Liver (tissue), 9 donors: ENCODE data around the gene NFATC2. TPM values are rescaled to one million over a fixed set of nuclear protein-coding genes. Genes with fewer than 3 reads are reported as not detected.

ENCODE experiments used
- DNase-seq: peaks from one replicate; pipeline ENCODE4 v3.0.0-alpha.2; 2017; ENCODE audit warnings: low spot score
- H3K27ac ChIP-seq, 2 donors: one replicate each; pipeline ENCODE4 v1.7.0; 2013; ENCODE audit warnings: inconsistent platforms in 2 of 2, low read length in 2 of 2, control low read depth in 1 of 2, low read depth in 1 of 2, mild to moderate bottlenecking in 1 of 2
- H3K27me3 ChIP-seq, 4 donors: one replicate each; pipeline versions ENCODE4 v1.6.1 to v1.7.0; 2013; ENCODE audit warnings: low read length in 3 of 4, inconsistent platforms in 1 of 4, mild to moderate bottlenecking in 1 of 4, moderate library complexity in 1 of 4; ENCODE audit not compliant: control insufficient read depth in 4 of 4, insufficient read depth in 4 of 4
- H3K36me3 ChIP-seq, 4 donors: one replicate each; pipeline versions ENCODE4 v1.6.1 to v1.7.0; 2013; ENCODE audit warnings: low read length in 3 of 4, mild to moderate bottlenecking in 3 of 4, low read depth in 1 of 4, moderate library complexity in 1 of 4; ENCODE audit not compliant: control insufficient read depth in 4 of 4, insufficient read depth in 3 of 4
- H3K4me1 ChIP-seq, 4 donors: one replicate each; pipeline versions ENCODE4 v1.6.1 to v1.7.0; 2013; ENCODE audit warnings: low read length in 3 of 4, mild to moderate bottlenecking in 3 of 4, moderate library complexity in 1 of 4; ENCODE audit not compliant: control insufficient read depth in 4 of 4, insufficient read depth in 4 of 4
- H3K4me3 ChIP-seq, 3 donors: one replicate each; pipeline versions ENCODE4 v1.6.1 to v1.7.0; 2013; ENCODE audit warnings: low read length in 3 of 3, control low read depth in 1 of 3, low read depth in 1 of 3, mild to moderate bottlenecking in 1 of 3
- H3K9ac ChIP-seq, 2 donors: one replicate each; pipeline ENCODE4 v1.7.0; 2013; ENCODE audit warnings: low read length in 2 of 2, mild to moderate bottlenecking in 2 of 2, moderate library complexity in 2 of 2, control low read depth in 1 of 2, low read depth in 1 of 2
- H3K9me3 ChIP-seq, 4 donors: one replicate each; pipeline versions ENCODE4 v1.6.1 to v1.7.0; 2013; ENCODE audit warnings: low read length in 3 of 4; ENCODE audit not compliant: control insufficient read depth in 4 of 4
- EGR1 ChIP-seq, 2 donors: IDR thresholded peaks; 2 replicates each; pipeline ENCODE4 v1.6.1; 2016 to 2018; ENCODE audit warnings: antibody characterized with exemption in 2 of 2, low read depth in 2 of 2
- FOXA1 ChIP-seq: IDR thresholded peaks from 2 replicates; pipeline ENCODE4 v1.6.1; 2016; ENCODE audit warnings: antibody characterized with exemption
- FOXA2 ChIP-seq: IDR thresholded peaks from 2 replicates; pipeline ENCODE4 v1.6.1; 2016; ENCODE audit warnings: antibody characterized with exemption
- GABPA ChIP-seq, 2 donors: IDR thresholded peaks in 1 of 2; conservative IDR thresholded peaks in 1 of 2; 2 replicates each; pipeline ENCODE4 v1.6.1; 2016; ENCODE audit warnings: antibody characterized with exemption in 2 of 2, mild to moderate bottlenecking in 1 of 2, moderate library complexity in 1 of 2
- HNF4G ChIP-seq: IDR thresholded peaks from 2 replicates; pipeline ENCODE4 v1.6.1; 2016; ENCODE audit warnings: antibody characterized with exemption
- JUND ChIP-seq, 2 donors: IDR thresholded peaks; 2 replicates each; pipeline ENCODE4 v1.6.1; 2016; ENCODE audit warnings: antibody characterized with exemption in 2 of 2
- RAD21 ChIP-seq, 2 donors: IDR thresholded peaks; 2 replicates each; pipeline ENCODE4 v1.6.1; 2016; ENCODE audit warnings: antibody characterized with exemption in 2 of 2, mild to moderate bottlenecking in 2 of 2
- REST ChIP-seq: IDR thresholded peaks from 2 replicates; pipeline ENCODE4 v1.6.1; 2016; ENCODE audit warnings: antibody characterized with exemption, mild to moderate bottlenecking
- RXRA ChIP-seq, 2 donors: IDR thresholded peaks; 2 replicates each; pipeline ENCODE4 v1.6.1; 2017 to 2018; ENCODE audit warnings: antibody characterized with exemption in 2 of 2, mild to moderate bottlenecking in 1 of 2
- SP1 ChIP-seq: IDR thresholded peaks from 2 replicates; pipeline ENCODE4 v1.6.1; 2018; ENCODE audit warnings: antibody characterized with exemption, mild to moderate bottlenecking
- TAF1 ChIP-seq: conservative IDR thresholded peaks from 2 replicates; pipeline ENCODE4 v1.6.1; 2016; ENCODE audit warnings: antibody characterized with exemption, mild to moderate bottlenecking
- ZBTB33 ChIP-seq: IDR thresholded peaks from 2 replicates; pipeline ENCODE4 v1.6.1; 2016; ENCODE audit warnings: antibody characterized with exemption
- WGBS: extraction: QIAGEN DNeasy Blood & Tissue Kit; methylation state at CpG from one replicate; pipeline ENCODE4 v1.1.7; 2013; 5-methylcytosine and 5-hydroxymethylcytosine counted together
- polyA plus RNA-seq, 2 donors: library from polyadenylated mRNA; stranded (reverse) in 1 of 2; unstranded in 1 of 2; fragments of 200-250 nt in 1 of 2; fragments of >200 nt in 1 of 2; fragmentation: Nextera tagmentation in 1 of 2; extraction: Ambion mirVana in 1 of 2; gene quantifications; one replicate each; pipeline versions ENCODE4 v1.2.1 to v1.2.3, GENCODE V29; 2013 to 2015
- total RNA-seq, 2 donors: library from RNA; depleted of rRNA; stranded (reverse); fragments of >200 nt; gene quantifications; one replicate each; pipeline ENCODE4 v1.2.3, GENCODE V29; 2014
- TF ChIP-seq, protein P1 (sequence below): IDR thresholded peaks from 2 replicates; pipeline ENCODE4 v1.6.1; 2016; ENCODE audit warnings: antibody characterized with exemption
- TF ChIP-seq, protein P2 (sequence below): fragments of 150-350 bp; IDR thresholded peaks from 2 replicates; pipeline ENCODE4 v1.5.1; 2017; ENCODE audit warnings: improper control_type of control experiment, low read depth, low read length; ENCODE audit not compliant: missing input control
- TF ChIP-seq, protein P3 (sequence below): IDR thresholded peaks from 2 replicates; pipeline ENCODE4 v1.6.1; 2016; ENCODE audit warnings: antibody characterized with exemption
- donor health status: healthy.
- donor health status: healthy.
- donor health status: healthy.
- donor health status: healthy.
- donor health status: healthy.

NFATC2 gene
- total and polyA plus RNA-seq, 4 donors: 1.2 to 6.7 (median 2.6) TPM

GRCh38 chr20:51424270-51425117 is 118.0 kb downstream of the NFATC2 start:
- peaks cover 0 to 7% (median 6%) of the 10 kb centered on the region in 4 donors for H3K36me3 ChIP-seq
- TF ChIP-seq FOXA2 (no peak), JUND (IDR thresholded peaks at IDR 0.05) (no peak), TAF1 (no peak), EGR1 (IDR thresholded peaks at IDR 0.05; ENCODE audit: low read depth in 2 of 2) (no peak), RXRA (IDR thresholded peaks at IDR 0.05) (no peak), ZBTB33 (no peak), REST (no peak), GABPA (IDR thresholded peaks at IDR 0.05 in 1 of 2, conservative IDR thresholded peaks at IDR 0.05 in 1 of 2) (no peak), HNF4G (no peak)
- TF ChIP-seq, protein P1, sequence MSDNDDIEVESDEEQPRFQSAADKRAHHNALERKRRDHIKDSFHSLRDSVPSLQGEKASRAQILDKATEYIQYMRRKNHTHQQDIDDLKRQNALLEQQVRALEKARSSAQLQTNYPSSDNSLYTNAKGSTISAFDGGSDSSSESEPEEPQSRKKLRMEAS: no peak
- TF ChIP-seq, protein P2, sequence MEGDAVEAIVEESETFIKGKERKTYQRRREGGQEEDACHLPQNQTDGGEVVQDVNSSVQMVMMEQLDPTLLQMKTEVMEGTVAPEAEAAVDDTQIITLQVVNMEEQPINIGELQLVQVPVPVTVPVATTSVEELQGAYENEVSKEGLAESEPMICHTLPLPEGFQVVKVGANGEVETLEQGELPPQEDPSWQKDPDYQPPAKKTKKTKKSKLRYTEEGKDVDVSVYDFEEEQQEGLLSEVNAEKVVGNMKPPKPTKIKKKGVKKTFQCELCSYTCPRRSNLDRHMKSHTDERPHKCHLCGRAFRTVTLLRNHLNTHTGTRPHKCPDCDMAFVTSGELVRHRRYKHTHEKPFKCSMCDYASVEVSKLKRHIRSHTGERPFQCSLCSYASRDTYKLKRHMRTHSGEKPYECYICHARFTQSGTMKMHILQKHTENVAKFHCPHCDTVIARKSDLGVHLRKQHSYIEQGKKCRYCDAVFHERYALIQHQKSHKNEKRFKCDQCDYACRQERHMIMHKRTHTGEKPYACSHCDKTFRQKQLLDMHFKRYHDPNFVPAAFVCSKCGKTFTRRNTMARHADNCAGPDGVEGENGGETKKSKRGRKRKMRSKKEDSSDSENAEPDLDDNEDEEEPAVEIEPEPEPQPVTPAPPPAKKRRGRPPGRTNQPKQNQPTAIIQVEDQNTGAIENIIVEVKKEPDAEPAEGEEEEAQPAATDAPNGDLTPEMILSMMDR: no peak
- TF ChIP-seq, protein P3, sequence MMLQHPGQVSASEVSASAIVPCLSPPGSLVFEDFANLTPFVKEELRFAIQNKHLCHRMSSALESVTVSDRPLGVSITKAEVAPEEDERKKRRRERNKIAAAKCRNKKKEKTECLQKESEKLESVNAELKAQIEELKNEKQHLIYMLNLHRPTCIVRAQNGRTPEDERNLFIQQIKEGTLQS: no peak
- no peak for DNase-seq

DNA sequence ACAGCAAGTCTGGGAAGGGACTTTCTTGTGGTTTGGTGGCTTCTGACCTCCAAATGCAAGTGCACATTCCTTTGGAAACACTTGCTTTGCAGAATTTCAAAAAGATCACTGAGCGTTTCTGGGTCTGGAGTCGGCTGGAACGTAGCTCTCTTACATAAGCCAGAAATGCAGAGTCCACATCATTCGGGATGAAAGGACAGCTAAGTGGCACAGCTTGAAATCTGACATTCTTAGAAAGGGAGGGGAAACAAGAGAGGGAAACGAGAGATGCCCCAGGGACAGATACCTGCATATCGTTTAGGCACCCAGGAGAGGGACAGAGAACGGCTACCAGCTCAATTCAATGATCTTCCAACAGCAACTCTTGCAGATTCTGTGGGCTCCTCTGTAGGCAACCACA is 118.7 kb downstream of the NFATC2 start:
- Histone ChIP-seq H3K4me3 (no peak overlapping the region), H3K9ac (no peak overlapping the region)
- TF ChIP-seq, protein P1: no peak
- TF ChIP-seq JUND (IDR thresholded peaks at IDR 0.05): no peak
- TF ChIP-seq RAD21 (IDR thresholded peaks at IDR 0.05): no peak
- TF ChIP-seq SP1: no peak
- TF ChIP-seq EGR1 (IDR thresholded peaks at IDR 0.05; ENCODE audit: low read depth in 2 of 2): no peak
- TF ChIP-seq, protein P2: no peak
- TF ChIP-seq FOXA1: no peak
- TF ChIP-seq REST: no peak
- TF ChIP-seq, protein P3: no peak

More at GRCh38 chr20:51424270-51425117, 118.0 kb downstream of the NFATC2 start:
- no peak overlapping the region for H3K9ac ChIP-seq
- 86% methylated on average over 15 of the region's 15 CpGs for WGBS
- peaks cover 0 to 23% (median 15%) of the 10 kb centered on the region in 4 donors for H3K4me1 ChIP-seq
- H3K4me3 ChIP-seq: no peak overlapping the region
- H3K9me3 ChIP-seq: no peaks in the 10 kb centered on the region
- no peak overlapping the region for H3K27ac ChIP-seq
- no peaks in the 10 kb centered on the region for H3K27me3 ChIP-seq

More for the DNA sequence above, 118.7 kb downstream of the NFATC2 start:
- Histone ChIP-seq H3K27ac (no peak overlapping the region), H3K4me1 (peaks cover 0 to 19% (median 12%) of the 10 kb centered on the region in 4 donors), H3K36me3 (peaks cover 0 to 11% (median 7%) of the 10 kb centered on the region in 4 donors), H3K27me3 (no peaks in the 10 kb centered on the region), H3K9me3 (no peaks in the 10 kb centered on the region)
- WGBS: 81% methylated on average over 7 of the region's 7 CpGs
- no peak for DNase-seq
